C4-2B (cell line): ENCODE measurements around the gene METTL24.

Experiments
- ZFX ChIP-seq: fragments of 450-650 bp; IDR thresholded peaks from 2 replicates; pipeline ENCODE4 v1.6.1; 2017
- TF ChIP-seq, protein P1 (sequence below): fragments of 450-650 bp; conservative IDR thresholded peaks from 2 replicates; pipeline ENCODE4 v1.5.1; 2017; ENCODE audit warnings: mild to moderate bottlenecking

DNA sequence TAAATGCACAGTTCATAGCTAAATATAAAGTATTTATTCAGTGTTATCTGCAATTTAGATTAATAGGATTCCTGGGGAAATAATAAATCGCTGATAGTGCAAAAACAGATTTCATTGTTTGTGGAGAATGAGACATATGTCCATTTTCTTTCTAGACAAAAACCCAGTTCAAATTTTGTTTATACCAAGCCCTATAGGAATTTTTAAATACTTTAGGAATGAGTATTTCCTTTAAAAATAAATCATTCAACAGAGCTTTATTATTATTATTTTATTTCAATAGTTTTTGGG lies 86.5 kb downstream of the METTL24 start:
- TF ChIP-seq, protein P1, sequence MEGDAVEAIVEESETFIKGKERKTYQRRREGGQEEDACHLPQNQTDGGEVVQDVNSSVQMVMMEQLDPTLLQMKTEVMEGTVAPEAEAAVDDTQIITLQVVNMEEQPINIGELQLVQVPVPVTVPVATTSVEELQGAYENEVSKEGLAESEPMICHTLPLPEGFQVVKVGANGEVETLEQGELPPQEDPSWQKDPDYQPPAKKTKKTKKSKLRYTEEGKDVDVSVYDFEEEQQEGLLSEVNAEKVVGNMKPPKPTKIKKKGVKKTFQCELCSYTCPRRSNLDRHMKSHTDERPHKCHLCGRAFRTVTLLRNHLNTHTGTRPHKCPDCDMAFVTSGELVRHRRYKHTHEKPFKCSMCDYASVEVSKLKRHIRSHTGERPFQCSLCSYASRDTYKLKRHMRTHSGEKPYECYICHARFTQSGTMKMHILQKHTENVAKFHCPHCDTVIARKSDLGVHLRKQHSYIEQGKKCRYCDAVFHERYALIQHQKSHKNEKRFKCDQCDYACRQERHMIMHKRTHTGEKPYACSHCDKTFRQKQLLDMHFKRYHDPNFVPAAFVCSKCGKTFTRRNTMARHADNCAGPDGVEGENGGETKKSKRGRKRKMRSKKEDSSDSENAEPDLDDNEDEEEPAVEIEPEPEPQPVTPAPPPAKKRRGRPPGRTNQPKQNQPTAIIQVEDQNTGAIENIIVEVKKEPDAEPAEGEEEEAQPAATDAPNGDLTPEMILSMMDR, result no peak
- no peak for TF ChIP-seq ZFX
